DMS 273 (cell line): ENCODE results near the gene SLC29A3.
"Not testable (repeated sequence)": the region's sequence is repeated elsewhere in the genome, so short reads cannot be mapped to it uniquely, and the experiment has no call there.

ENCODE experiments used
- DNase-seq: peaks from one replicate; lab custom pipeline; 2025; ENCODE audit not compliant: unreplicated experiment; lab: John Stamatoyannopoulos, UW

The SLC29A3 gene

DNA sequence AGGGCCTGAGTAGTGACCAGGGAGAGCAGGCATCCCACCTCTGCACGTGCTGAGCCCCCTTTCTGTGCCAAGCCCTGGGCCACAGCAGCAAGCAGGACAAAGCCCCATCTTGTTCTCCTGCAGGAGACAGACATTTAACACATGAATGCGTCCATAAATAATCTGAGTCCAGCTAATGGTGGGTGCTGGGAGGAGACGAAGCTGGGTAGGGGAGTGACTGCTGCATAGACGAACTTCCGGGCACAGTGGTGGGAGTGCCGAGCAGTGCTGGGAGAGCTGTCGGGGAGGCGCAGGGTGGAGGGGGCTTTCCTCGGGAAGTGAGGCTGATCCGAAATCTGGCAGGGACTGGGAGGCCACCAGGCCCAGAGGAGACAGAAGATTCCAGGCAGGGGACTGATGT is 35.2 kb upstream of the SLC29A3 start:
- DNase-seq = no peak

DNA sequence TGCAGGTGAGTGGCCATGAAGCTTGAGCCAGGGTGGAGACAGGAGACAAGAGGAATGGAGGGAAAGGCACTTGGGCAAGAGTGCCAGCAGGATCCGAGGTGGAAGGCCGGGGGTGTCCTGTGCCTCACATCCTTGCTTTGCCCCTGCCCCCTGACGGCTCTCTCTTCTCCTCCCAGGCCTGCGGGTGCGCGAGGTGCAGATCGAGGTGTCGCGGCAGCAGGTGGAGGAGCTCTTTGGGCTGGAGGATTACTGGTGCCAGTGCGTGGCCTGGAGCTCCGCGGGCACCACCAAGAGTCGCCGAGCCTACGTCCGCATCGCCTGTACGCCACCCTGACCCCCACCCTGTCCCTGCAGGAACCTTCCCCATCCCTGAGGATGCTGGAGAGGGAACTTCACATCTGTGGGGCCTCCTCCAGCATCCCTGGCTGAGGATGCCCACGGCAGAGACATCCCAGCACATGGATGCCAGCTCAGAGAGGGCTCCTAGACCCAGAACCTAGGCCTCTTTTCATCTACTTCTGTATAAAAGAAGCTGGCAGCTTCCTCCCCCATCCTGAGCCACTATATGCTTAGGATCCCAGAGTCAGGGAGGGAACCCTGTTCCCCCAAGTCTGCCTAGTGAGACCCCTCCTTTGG is 34.4 kb upstream of the SLC29A3 start:
- DNase-seq = no peak

DNA sequence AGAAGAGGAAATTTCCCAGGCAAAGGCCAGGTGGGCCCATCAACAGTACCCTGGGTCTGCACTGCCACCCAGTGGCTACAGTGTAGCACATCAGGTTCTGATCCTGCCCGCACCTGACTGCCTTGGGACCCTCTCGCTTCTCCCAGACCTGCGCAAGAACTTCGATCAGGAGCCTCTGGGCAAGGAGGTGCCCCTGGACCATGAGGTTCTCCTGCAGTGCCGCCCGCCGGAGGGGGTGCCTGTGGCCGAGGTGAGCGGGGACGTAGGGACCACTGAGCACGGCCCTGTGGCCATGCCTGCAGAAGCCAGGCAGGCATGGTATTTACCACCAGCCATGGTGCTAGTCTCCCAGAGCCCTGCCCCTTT is 33.9 kb upstream of the SLC29A3 start:
- DNase-seq = peak; percentile 70

DNA sequence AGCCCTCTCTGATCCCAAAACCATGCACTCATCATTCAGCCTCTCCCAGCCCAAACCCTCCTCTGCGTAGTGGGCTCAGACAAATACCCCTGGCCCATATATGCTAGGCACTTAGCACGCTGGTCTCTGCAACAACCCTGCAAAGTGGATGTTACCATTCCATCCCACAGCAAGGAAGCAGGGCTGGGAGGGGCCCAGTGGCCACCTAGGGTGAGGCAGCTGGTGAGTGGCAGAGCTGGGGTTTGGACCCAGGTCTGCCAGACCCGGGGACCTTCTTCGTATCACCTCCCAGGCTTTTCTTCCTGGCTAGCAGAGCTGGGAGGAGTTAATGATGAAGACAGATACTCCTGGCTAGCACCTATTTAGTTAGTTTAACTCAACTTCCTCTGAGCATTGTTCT is 33.1 kb upstream of the SLC29A3 start:
- no peak for DNase-seq

DNA sequence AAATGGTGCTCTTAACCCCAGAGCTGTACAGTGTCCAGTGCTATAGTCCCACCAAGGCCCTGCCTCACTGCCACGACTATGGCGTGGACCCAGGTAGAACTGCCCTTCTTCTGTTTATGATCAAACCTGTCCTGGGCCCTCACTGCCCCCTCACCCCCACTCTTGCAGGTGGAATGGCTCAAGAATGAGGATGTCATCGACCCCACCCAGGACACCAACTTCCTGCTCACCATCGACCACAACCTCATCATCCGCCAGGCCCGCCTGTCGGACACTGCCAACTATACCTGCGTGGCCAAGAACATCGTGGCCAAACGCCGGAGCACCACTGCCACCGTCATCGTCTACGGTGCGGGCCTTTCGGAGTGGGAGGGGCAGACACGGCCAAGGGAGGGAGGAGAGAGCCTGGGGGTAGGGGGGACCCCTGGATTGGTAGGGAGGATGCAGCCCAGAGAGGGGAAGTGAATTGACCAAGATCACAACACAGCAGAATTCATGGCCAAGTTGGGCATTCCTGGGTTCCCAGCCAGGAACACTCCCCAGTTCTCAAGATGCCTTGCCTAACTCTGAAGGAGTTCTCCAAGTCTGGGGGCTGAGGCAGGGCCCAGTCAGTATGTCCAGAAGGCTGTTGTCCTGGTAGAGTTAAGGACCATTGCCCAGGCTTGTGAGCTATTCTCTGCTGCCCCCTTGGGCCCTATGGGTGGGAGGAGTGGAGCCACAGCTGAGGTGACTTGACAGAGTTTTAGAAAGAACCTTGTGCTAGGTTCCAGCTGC is 32.4 kb upstream of the SLC29A3 start:
- no peak for DNase-seq

DNA sequence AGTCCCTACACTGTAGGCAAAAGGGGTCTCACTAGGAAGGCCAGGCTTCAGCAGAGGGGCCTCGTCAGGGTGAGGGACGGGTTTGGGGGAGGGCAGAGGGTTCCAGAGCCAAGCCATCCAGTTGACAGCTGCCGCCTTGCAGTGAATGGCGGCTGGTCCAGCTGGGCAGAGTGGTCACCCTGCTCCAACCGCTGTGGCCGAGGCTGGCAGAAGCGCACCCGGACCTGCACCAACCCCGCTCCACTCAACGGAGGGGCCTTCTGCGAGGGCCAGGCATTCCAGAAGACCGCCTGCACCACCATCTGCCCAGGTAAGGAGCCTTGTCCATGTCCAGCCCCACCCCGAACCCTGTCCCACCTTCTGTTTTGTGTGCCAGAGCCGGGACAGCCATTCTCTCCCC is 31.6 kb upstream of the SLC29A3 start:
- DNase-seq = no peak

DNA sequence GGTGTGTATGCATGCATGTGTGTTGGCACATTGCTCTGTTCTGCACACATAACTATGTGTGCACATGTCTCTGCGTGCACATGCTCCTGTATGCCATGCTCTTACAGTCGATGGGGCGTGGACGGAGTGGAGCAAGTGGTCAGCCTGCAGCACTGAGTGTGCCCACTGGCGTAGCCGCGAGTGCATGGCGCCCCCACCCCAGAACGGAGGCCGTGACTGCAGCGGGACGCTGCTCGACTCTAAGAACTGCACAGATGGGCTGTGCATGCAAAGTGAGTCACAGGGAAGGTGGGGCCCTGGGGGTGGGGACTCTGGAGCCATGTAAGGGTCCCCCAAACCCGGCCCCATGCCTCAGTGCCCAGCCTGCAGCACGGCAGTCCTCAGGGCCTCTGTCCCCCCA is 30.6 kb upstream of the SLC29A3 start:
- no peak for DNase-seq

DNA sequence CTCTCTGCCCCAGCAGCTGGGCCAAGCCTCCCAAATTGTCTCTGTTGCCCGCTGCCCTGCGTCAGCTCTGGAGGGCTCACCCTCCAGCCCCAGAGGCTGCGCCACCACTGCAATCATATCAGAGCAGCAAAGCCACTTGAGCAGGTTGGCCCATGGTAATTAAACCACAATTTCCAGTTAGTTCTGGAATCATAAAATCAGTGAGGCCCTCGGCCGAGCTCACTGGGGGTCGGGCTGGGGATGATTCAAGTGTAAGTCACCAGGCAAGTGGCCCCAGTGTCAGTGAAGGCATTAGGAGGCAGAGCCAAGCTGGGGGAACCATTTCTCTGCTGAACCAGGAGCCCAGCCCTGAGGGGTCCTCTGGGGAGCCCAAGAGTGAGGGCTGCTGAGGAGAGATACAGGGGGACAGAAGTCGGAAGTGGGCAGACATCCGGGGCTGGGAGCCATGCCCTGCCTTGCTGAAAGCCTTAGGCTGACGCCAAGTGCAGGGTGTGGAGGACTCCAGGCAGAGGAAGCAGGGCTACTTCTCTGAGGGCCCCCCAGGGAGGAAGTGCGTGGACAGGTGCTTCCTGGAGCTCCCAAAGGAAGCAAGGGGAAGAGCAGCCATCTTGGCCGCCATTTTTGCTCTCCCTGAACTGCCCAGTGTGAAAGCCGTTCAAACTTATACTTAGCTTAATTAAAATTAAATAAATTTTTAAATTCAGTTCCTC is 29.5 kb upstream of the SLC29A3 start:
- DNase-seq = no peak

DNA sequence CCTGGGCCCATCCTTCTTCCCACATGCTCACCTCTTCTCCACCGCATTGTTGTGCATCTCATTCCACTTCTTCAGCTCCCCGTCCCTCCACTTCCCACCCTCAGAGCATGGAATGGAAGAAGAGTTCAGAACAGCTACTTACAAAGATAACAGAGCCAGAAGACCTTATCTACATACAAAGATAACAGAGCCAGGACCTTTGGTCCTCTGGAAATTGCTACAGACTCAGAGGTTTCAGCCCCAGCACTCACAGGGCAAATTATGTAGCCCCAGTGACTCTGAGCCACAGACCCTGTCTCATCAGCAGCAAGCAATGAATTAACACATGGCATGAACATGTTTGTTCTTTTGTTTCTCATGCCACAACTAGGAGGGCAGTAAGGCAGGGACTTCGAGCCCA is 28.7 kb upstream of the SLC29A3 start:
- DNase-seq = no peak

DNA sequence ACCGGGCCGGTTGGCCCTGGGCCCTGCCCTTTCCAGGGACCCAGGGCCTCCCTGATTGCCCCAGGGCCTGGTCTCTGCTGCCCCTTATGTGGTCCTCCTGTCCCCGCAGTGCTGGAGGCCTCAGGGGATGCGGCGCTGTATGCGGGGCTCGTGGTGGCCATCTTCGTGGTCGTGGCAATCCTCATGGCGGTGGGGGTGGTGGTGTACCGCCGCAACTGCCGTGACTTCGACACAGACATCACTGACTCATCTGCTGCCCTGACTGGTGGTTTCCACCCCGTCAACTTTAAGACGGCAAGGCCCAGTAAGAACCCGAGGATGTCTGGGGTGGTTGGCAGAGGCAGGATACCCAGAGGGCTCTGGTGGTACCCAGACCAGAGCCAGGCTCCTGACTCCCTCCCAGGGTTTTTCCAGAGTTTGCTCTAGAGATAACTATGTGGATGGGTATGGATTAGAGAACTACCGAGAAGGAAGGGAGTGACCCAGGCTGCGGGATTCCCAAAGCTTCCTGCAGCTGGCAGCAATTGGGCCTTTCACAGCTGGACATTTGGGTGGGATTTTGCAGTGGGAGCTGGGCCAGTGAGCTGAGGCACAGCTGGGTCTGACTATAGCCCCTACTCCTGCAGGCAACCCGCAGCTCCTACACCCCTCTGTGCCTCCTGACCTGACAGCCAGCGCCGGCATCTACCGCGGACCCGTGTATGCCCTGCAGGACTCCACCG is 28.1 kb upstream of the SLC29A3 start:
- DNase-seq = no peak

DNA sequence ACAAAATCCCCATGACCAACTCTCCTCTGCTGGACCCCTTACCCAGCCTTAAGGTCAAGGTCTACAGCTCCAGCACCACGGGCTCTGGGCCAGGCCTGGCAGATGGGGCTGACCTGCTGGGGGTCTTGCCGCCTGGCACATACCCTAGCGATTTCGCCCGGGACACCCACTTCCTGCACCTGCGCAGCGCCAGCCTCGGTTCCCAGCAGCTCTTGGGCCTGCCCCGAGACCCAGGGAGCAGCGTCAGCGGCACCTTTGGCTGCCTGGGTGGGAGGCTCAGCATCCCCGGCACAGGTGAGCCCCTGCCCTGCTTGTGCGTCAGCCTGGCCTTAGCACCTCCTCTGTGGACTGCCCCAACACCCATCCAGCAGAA is 27.5 kb upstream of the SLC29A3 start:
- DNase-seq = no peak

DNA sequence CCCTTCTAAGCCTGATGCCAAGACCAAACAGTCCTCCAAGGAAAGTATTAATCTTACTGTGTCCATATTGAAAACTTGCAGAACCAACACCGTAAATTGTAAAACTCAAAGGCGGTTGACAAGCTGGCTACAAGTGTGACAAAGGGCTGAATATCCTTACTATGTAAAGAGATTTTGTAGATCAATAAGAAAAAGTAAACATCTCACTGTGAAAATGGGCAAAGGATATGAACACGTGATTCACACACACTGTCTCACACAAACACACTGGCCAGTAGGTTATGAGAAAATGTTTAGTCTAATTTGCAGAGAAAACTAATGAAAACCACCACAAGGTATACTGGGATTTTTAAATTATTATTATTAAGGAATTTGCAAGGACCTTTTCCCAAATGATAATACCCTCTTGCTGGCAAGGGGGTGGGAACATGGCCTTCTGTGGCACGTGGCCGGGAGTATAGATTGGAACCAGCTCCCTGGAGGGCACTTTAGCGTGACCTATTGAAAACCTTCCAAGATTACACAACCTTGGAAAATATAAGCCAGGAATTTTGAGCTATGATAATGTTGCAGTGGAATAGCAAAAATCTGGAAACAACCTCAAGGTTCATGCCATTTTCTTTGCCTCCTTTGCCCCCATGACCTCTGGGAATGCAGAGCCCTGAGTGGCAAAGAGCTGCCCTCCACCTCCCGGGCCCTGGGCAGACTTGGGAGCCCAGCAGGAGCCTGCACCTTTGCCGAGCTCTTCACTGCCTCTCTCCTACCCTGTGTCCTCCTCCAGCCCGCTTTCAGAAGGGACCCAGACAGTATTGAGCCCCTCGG is 26.2 kb upstream of the SLC29A3 start:
- DNase-seq = no peak

DNA sequence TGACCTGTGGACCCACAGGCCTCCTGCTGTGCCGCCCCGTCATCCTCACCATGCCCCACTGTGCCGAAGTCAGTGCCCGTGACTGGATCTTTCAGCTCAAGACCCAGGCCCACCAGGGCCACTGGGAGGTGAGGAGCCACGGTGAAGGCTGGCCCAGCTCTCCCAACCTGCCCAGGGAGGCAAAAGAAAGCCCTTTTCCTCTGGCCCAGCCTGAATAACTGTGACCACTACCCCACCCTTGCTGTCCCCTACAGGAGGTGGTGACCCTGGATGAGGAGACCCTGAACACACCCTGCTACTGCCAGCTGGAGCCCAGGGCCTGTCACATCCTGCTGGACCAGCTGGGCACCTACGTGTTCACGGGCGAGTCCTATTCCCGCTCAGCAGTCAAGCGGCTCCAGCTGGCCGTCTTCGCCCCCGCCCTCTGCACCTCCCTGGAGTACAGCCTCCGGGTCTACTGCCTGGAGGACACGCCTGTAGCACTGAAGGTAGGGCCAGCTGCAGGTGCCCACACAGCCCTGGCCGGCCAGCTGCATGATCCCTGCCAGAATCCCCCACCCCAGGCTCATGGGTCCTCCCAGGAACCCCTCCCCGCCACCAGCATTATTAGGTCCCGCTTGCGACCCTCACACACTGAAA is 25.5 kb upstream of the SLC29A3 start:
- DNase-seq = peak; percentile 69

DNA sequence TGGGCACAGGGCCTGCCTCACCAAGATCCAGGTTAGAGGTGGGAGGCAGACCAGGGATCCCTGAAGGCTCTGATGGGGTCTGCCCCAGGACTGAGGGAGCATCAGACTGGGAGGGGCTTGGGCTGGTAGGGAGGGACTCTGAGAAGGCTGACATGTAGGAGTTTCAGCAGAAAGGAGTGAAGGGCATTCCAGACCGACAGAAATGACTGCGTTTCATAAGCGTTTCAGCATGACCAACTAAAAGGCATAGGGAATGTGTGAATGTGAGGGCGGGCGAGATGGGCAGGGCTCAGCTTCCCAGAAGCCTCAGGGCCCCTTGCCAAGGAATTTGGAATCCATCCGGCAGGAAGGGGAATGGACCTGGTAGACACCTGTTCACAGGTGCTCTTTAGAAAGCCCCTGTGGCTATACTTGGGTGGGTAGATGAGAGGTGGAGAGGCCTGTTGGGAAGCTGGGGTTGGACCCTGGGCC is 24.9 kb upstream of the SLC29A3 start:
- DNase-seq = no peak

DNA sequence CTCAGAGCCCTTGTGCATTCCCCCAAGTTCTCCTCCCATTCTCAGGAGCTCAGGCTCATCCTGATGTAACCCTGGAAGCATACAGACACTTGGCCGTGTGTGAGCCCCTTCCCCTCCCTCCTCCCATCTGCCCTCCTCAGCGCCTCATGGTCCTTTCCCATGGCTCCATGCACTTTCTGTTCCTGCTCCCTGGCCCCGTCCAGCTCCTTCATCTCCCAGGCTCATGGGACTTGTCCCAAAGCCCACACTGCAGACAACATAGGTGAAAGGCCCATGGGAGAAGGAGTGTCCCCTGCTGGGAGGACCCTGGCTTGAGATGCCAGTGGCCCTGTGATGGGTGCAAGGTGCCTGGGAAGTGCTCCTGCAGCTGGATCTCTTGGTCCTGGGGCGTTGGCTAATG is 24.2 kb upstream of the SLC29A3 start:
- peak; percentile 47 for DNase-seq

DNA sequence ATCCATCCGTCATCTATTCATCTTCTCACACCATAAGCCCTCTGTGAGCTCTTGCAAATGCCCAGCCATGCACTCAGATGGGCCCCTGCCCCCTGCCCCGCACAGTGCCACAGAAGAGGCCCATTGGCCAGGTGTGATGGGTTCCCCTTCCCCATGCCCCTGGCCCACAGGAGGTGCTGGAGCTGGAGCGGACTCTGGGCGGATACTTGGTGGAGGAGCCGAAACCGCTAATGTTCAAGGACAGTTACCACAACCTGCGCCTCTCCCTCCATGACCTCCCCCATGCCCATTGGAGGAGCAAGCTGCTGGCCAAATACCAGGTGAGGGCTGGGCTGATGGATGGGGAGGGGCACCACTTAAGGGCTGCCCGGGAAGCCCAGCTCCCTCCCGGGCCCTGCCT is 23.4 kb upstream of the SLC29A3 start:
- DNase-seq = no peak

DNA sequence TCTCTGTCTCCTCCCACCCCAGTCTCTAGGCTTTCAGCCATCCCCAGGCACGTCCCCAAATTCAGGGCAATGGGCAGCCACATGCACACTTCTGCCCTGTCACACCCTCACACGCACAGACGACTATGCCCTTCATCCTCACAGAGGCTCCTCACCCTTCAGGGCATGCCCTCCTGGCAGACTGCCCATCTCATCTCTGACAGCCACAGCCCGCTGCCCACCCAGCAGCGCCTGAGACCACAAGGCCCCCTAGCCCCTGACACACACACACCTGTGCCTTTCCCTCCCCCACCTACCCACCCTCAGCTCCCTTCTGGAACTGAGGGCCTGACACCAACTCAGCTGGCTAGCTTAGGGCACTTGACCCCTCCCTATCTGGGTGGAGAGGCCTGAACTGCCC is 23.0 kb upstream of the SLC29A3 start:
- no peak for DNase-seq

DNA sequence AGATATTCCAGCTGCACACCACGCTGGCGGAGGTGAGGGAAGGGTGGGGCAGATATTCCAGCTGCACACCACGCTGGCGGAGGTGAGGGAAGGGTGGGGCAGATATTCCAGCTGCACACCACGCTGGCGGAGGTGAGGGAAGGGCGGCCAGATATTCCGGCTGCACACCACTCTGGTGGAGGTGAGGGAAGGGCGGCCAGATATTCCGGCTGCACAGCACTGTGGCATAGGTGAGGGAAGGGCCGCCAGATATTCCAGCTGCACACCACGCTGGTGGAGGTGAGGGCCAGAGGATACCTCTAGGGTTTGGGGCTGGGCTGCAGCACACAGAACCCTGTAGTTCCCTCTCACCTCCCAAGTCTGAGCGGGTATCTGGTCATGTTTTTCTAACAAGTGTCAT is 22.2 kb upstream of the SLC29A3 start:
- not testable (repeated sequence) for DNase-seq

DNA sequence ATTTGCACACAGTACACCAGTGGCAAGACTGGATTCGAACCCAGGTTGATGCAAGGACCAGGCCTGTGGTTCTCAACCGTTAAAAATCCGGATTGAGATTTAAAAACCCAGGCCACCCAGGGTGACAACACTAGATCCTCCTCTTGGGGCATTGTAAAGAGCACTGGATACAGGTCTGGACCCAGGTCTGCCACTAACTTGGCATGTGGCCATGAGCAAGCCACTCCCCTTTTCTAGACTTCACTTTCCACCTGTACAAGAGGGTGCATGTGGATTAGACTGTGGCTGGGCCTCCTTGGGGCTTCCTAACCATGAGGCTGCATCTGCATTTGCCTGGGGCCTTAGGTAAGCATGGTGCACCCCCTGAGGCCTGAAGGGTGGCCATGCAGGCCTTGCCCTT is 21.7 kb upstream of the SLC29A3 start:
- DNase-seq = no peak

DNA sequence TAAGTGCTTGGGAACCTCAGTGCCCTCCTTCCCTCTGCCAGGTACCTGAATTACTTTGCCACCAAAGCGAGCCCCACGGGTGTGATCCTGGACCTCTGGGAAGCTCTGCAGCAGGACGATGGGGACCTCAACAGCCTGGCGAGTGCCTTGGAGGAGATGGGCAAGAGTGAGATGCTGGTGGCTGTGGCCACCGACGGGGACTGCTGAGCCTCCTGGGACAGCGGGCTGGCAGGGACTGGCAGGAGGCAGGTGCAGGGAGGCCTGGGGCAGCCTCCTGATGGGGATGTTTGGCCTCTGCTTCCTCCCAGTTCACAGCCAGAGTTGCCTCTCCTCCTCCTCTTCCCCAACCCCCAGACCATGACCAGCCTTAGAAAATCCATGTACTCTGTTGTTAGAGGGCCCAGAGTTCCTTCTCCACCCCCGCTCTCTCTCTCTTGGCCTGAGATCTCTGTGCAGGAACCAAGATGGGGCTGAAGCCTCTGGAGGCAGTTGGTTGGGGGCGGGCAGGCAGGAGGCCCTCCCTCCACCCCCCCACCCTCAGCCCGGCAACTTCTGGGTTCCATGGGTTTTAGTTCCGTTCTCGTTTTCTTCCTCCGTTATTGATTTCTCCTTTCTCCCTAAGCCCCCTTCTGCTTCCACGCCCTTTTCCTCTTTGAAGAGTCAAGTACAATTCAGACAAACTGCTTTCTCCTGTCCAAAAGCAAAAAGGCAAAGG is 19.8 kb upstream of the SLC29A3 start:
- no peak for DNase-seq
